ENCODE data around the gene FOXD4L3.
"Not testable (repeated sequence)": the region's sequence is repeated elsewhere in the genome, so short reads cannot be mapped to it uniquely, and the experiment has no call there.

- TF ChIP-seq POLR2AphosphoS5 (IDR thresholded peaks at IDR 0.05; ENCODE audit: insufficient read depth in 1 of 2, low read depth in 1 of 2); CTCF (IDR thresholded peaks at IDR 0.05); POLR2A (IDR thresholded peaks at IDR 0.05): not testable (repeated sequence)
Observed at GRCh38 chr9:68307654-68308053, 5.0 kb downstream of the FOXD4L3 start.
